Measurements from ENCODE around the gene SSH2.

The SSH2 gene

GRCh38 chr17:29581583-29582253, 348.3 kb downstream of the SSH2 start:
- Histone ChIP-seq H3K4me3 (ENCODE audit: low read length) (no peak overlapping the region), H3K27me3 (replicated peaks; ENCODE audit: control insufficient read depth, insufficient read depth, low read length) (no peaks in the 10 kb centered on the region), H3K9ac (ENCODE audit: low read length) (no peak overlapping the region), H3K36me3 (ENCODE audit: control insufficient read depth, insufficient read depth, low read length, severe bottlenecking) (peaks cover 31% of the 10 kb centered on the region), H3K9me3 (ENCODE audit: control insufficient read depth, low read length) (no peaks in the 10 kb centered on the region), H3K4me1 (ENCODE audit: control insufficient read depth, insufficient read depth, low read length) (no peaks in the 10 kb centered on the region)
- DNase-seq (ENCODE audit: low read depth): no peak

DNA sequence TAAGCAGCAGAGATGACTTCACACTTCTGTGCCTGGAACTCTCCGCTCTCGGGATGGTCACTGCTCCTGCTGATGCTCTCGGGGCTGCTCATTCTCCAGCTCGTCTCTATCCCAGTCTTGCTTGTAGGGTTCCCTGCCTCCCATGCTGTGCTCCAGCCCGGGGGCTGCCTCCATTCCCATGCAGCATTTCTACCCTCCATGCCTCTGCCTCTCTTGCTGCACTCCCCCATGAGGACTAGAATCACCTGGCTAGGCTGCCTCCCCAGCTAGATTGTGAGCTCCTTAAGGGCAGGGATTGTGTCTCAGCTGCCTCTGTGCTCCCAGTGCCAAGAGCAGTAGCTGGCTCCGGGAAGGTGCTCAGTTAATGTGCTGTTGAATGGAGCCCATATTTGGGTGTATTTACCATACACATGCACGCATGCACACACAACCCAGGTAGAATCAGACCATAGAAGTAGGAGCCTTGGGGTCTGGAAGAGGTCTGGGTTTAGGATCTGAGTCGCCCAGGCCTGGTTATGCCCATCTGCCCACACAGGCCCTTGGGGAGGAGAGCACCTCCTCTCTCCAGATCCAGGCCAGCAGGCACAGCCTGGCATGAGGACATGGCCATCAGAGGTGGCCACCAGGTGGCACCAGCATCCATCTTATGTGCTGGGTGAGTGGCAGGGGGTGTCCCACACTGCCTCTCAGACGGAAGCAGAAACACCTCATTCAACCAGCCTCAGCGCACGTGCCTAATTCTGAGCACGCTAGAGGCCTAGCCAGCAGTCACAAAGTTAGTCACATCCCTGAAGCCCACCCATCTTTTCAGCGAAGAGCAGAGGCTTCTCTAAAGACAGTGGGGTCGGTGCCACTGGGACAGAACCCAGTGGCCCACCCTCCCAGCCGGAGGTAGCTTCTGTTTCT, 349.9 kb downstream of the SSH2 start:
- Histone ChIP-seq H3K9ac (ENCODE audit: low read length) (no peak overlapping the region), H3K9me3 (ENCODE audit: control insufficient read depth, low read length) (no peaks in the 10 kb centered on the region), H3K27me3 (replicated peaks; ENCODE audit: control insufficient read depth, insufficient read depth, low read length) (no peaks in the 10 kb centered on the region), H3K4me1 (ENCODE audit: control insufficient read depth, insufficient read depth, low read length) (no peaks in the 10 kb centered on the region), H3K36me3 (ENCODE audit: control insufficient read depth, insufficient read depth, low read length, severe bottlenecking) (peaks cover 47% of the 10 kb centered on the region), H3K4me3 (ENCODE audit: low read length) (no peak overlapping the region)
- peak; percentile 88 for DNase-seq (ENCODE audit: low read depth)

DNA sequence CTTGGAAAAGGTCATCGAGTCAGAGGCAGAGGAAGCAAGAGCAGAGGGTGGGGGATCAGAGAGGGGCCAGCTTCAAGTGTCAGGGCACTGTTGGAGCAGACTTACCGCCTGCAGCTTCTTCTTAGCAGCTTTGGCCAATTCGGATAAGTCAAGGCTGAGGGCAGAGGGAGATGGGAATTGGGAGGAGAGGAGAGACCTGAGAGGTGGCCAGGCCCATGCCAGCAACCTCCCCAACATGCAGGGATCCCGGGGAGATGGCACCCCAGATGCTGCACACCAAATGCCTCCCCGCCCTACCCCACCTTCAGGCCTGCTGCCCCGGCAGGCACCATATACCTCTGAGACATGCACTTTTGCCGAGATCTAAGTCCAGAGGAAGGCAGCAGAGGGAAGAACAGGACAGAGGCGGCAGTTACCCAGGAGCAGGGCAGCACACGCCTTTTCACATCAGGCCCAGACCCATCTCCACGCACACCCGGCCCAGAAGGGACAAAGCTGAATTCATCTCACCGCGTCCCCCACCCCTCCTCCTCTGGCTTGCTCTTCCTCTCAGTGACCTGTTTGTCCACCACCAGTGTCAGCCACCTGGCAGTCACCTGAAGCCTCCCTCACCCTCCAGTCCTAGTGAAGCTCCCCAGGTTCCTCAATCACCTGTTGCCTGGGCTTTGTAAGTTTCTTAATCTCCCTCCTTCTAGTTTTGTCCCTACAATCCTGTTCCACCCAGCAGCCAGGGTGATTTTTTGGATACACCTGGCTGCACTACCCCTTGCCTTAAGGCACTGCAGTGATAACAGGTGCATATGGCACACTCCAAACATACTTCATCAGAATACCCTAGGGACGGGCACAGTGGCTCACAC, 351.2 kb downstream of the SSH2 start:
- no peak overlapping the region for H3K4me3 ChIP-seq (ENCODE audit: low read length)
- H3K9ac ChIP-seq (ENCODE audit: low read length): no peak overlapping the region
- no peak for DNase-seq (ENCODE audit: low read depth)
- H3K4me1 ChIP-seq (ENCODE audit: control insufficient read depth, insufficient read depth, low read length): no peaks in the 10 kb centered on the region
- peaks cover 60% of the 10 kb centered on the region for H3K36me3 ChIP-seq (ENCODE audit: control insufficient read depth, insufficient read depth, low read length, severe bottlenecking)
- H3K9me3 ChIP-seq (ENCODE audit: control insufficient read depth, low read length): no peaks in the 10 kb centered on the region
- H3K27me3 ChIP-seq (replicated peaks; ENCODE audit: control insufficient read depth, insufficient read depth, low read length): no peaks in the 10 kb centered on the region

DNA sequence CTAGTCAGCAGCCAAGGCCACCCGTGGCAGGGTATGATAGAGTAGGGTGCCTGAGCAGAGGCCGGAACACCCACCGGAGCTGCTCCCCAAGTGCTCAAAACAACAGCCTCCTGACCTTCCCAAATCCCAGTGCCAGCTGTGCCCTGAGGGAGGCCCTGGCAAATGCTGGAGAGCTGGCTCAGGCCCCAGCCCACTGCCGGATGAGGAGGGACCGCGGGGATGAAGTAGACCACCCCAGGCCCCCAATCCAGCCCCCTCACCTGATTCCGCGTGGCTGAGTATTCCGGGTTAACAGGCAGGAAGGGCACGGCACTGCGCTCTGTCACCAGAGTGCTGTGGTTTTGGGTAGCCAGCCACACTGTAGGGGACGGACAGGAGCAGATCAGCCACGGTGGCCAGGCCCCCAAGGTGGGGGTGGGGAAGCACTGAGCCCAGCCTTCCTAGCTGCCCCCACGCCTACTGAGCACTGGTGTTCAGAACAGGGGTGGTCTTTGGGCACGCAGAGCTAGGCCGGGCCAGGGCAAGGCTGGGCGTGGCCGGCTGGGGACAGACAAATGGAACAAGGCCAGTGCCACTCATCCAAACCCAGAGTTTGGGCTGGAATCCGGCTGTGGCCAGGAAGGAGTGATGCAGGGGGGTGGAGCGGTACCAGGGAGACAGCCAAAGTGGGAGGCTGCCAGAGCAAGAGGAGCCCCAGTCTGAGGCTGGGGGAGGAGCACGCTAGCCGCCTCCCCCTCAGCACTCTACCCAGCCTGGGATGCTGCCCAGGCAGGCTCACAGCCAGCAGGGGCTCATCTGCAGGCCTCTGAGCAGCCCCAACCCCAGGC, 352.4 kb downstream of the SSH2 start:
- peaks cover 64% of the 10 kb centered on the region for H3K36me3 ChIP-seq (ENCODE audit: control insufficient read depth, insufficient read depth, low read length, severe bottlenecking)
- H3K4me3 ChIP-seq (ENCODE audit: low read length): no peak overlapping the region
- H3K9me3 ChIP-seq (ENCODE audit: control insufficient read depth, low read length): no peaks in the 10 kb centered on the region
- no peak for DNase-seq (ENCODE audit: low read depth)
- H3K4me1 ChIP-seq (ENCODE audit: control insufficient read depth, insufficient read depth, low read length): no peaks in the 10 kb centered on the region
- H3K9ac ChIP-seq (ENCODE audit: low read length): no peak overlapping the region
- H3K27me3 ChIP-seq (replicated peaks; ENCODE audit: control insufficient read depth, insufficient read depth, low read length): no peaks in the 10 kb centered on the region

GRCh38 chr17:29577001-29577370, 353.0 kb downstream of the SSH2 start:
- no peak overlapping the region for H3K4me3 ChIP-seq (ENCODE audit: low read length)
- DNase-seq (ENCODE audit: low read depth): no peak
- no peaks in the 10 kb centered on the region for H3K9me3 ChIP-seq (ENCODE audit: control insufficient read depth, low read length)
- H3K4me1 ChIP-seq (ENCODE audit: control insufficient read depth, insufficient read depth, low read length): peaks cover 5% of the 10 kb centered on the region
- H3K9ac ChIP-seq (ENCODE audit: low read length): no peak overlapping the region
- H3K27me3 ChIP-seq (replicated peaks; ENCODE audit: control insufficient read depth, insufficient read depth, low read length): no peaks in the 10 kb centered on the region
- H3K36me3 ChIP-seq (ENCODE audit: control insufficient read depth, insufficient read depth, low read length, severe bottlenecking): peaks cover 58% of the 10 kb centered on the region

DNA sequence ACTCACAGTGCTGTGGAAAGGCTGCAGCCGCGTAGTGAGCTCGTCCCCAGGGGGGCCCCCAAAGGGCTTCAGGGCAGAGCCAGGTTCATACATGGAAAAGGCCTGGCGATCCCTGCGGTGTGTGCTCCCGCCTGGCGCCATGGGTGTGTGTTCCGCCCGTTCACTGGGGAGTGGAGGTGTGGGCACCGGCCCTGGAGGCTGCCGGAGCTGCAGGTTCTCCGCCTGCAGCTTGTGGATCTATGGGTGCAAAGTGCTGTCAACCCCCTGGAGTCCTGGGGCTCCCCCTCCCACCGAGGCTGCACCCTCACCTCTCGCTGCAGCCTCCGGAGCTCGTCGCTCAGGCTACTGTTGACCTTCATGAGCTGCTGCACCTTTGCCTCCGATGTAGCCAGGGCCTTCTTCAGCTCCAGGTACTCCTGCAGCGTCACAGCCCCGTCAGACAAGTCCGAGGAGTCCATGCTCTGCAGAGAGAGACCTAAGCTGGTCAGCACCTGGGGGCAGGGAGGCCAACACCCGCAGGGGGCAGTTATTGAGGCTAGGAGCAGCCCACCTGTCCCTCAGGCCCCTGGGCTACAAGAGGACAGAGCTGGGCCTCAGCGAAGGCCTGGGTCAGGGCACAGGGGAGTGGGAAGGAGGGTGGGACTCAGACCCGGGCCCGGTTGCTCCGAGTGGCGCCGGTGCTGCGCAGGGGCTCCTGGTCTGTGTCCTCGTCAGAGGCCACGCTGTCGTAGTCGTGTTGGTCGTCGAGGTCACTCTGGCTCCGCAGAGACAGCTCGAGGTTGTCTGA, 353.6 kb downstream of the SSH2 start:
- Histone ChIP-seq H3K36me3 (ENCODE audit: control insufficient read depth, insufficient read depth, low read length, severe bottlenecking) (peaks cover 58% of the 10 kb centered on the region), H3K4me1 (ENCODE audit: control insufficient read depth, insufficient read depth, low read length) (peaks cover 10% of the 10 kb centered on the region), H3K4me3 (ENCODE audit: low read length) (no peak overlapping the region), H3K27me3 (replicated peaks; ENCODE audit: control insufficient read depth, insufficient read depth, low read length) (no peaks in the 10 kb centered on the region), H3K9me3 (ENCODE audit: control insufficient read depth, low read length) (no peaks in the 10 kb centered on the region), H3K9ac (ENCODE audit: low read length) (no peak overlapping the region)
- DNase-seq (ENCODE audit: low read depth): no peak
